ENCODE results near the gene ADAMTS15. TPM values are rescaled to one million over a fixed set of nuclear protein-coding genes. Genes with fewer than 3 reads are reported as not detected.

ADAMTS15 gene
- total and polyA plus RNA-seq, 7 donors = 0.46 to 8.9 (median 2.4) TPM

DNA sequence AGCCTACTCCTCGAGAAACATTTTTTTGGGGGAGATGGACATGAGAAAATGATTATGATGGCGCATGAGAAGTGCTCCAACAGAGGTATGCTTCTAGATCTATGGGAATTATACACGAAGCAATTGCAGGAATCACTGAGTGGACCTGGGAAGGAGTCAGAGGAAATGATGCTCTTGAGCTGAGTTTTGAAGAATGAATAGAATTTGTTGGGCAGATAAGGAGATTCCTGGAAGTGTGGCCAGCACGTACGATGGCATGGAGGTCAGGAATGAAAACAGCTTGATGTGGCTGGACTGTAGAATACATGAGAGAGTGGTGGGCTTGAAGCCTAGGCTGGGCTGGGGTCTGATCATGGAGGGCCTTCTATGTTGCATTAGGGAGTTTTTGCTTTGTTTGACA is 31.7 kb downstream of the ADAMTS15 start:
- Histone ChIP-seq H3K4me1 (peaks cover 0 to 32% (median 25%) of the 10 kb centered on the region in 4 donors), H3K27ac (no peak overlapping the region), H3K27me3 (no peaks in the 10 kb centered on the region), H3K4me3 (no peak overlapping the region), H3K9me3 (no peaks in the 10 kb centered on the region), H3K36me3 (no peaks in the 10 kb centered on the region)
- no peak for DNase-seq
- TF ChIP-seq POLR2A (IDR thresholded peaks at IDR 0.05) (no peak), EP300 (IDR thresholded peaks at IDR 0.05) (no peak), POLR2AphosphoS5 (IDR thresholded peaks at IDR 0.05) (no peak)
- TF ChIP-seq, protein P1, sequence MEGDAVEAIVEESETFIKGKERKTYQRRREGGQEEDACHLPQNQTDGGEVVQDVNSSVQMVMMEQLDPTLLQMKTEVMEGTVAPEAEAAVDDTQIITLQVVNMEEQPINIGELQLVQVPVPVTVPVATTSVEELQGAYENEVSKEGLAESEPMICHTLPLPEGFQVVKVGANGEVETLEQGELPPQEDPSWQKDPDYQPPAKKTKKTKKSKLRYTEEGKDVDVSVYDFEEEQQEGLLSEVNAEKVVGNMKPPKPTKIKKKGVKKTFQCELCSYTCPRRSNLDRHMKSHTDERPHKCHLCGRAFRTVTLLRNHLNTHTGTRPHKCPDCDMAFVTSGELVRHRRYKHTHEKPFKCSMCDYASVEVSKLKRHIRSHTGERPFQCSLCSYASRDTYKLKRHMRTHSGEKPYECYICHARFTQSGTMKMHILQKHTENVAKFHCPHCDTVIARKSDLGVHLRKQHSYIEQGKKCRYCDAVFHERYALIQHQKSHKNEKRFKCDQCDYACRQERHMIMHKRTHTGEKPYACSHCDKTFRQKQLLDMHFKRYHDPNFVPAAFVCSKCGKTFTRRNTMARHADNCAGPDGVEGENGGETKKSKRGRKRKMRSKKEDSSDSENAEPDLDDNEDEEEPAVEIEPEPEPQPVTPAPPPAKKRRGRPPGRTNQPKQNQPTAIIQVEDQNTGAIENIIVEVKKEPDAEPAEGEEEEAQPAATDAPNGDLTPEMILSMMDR (IDR thresholded peaks at IDR 0.05) = no peak
- WGBS, 2 donors = 85 to 92% methylated on average over 5 of the region's 5 CpGs
- intact Hi-C loops (cut with DNase I) = no loop called here

DNA sequence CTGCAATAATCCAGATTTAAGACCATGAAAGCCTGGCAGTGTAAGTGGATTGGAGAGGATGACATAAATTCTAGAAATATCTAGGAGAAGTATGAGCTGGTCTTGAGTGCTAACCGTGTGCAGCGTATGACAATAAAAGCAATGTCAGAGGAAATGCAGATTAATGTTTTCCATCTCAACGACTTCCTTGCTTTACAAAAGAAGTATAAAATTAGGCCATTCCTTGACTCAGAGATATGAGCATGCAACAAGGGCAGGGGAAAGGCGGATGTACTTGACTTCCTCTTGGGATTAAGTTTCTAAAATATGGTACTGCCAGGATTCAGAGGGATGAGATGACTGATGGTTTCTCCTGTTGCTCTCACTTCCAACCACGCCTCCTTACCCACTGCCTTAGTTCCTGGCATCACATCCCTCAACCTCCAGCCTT is 32.3 kb downstream of the ADAMTS15 start:
- Histone ChIP-seq H3K9me3 (no peaks in the 10 kb centered on the region), H3K27me3 (no peaks in the 10 kb centered on the region), H3K4me1 (peaks cover 0 to 32% (median 25%) of the 10 kb centered on the region in 4 donors), H3K4me3 (no peak overlapping the region), H3K27ac (no peak overlapping the region), H3K36me3 (no peaks in the 10 kb centered on the region)
- intact Hi-C loops (cut with DNase I) = no loop called here
- 61 to 72% methylated on average over 5 of the region's 5 CpGs for WGBS, 2 donors
- TF ChIP-seq, protein P1 (IDR thresholded peaks at IDR 0.05) = no peak
- TF ChIP-seq POLR2A (IDR thresholded peaks at IDR 0.05) = no peak
- no peak for TF ChIP-seq EP300 (IDR thresholded peaks at IDR 0.05)
- no peak for TF ChIP-seq POLR2AphosphoS5 (IDR thresholded peaks at IDR 0.05)
- DNase-seq = no peak

DNA sequence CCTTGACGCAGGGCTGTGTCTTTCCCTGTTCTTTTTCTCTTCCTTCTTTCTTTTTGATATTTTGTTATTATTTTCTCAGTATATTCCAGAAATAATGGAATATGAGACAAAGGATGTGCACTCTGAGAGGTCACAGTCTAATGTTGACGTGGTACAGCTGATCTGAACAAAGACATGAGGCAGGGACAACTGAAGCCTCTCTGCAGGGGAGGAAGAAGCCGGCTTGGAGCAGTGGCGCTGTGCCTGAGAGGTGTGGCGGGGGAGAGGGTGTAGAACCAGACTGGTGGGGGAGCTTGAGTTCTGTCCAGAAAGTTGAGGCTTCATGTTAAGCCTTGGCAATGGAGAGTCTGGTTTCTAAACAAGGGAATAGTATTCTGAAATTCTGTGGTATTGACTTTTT is 34.7 kb downstream of the ADAMTS15 start:
- 92 to 94% methylated on average over 5 of the region's 5 CpGs for WGBS, 2 donors
- Histone ChIP-seq H3K27ac (no peak overlapping the region), H3K36me3 (no peaks in the 10 kb centered on the region), H3K9me3 (no peaks in the 10 kb centered on the region), H3K27me3 (no peaks in the 10 kb centered on the region), H3K4me1 (peaks cover 0 to 13% (median 11%) of the 10 kb centered on the region in 4 donors), H3K4me3 (no peak overlapping the region)
- DNase-seq = no peak
- TF ChIP-seq, protein P1 (IDR thresholded peaks at IDR 0.05) = no peak
- TF ChIP-seq EP300 (IDR thresholded peaks at IDR 0.05) (no peak), POLR2AphosphoS5 (IDR thresholded peaks at IDR 0.05) (no peak), POLR2A (IDR thresholded peaks at IDR 0.05) (no peak)
- intact Hi-C loops (cut with DNase I) = no loop called here

DNA sequence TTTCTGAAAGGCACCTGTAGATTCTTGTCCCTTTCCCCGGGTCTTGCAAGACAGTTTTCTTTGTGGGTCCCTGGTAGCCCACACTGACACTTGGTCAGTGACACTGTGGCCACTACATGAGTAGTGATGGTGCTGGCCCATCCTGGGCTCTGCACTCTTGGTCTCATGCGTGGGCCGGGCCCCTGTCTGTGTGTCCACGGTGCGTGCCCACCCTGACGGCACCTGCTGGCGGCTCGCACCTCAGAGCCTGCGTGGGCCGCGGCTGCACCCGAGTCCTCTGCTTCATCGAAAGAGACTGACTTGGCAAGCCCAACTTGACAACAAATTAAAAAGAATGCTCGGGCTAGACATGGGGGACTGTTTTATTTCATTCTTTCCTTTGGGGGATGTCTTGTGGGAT is 37.5 kb downstream of the ADAMTS15 start:
- Histone ChIP-seq H3K27me3 (no peaks in the 10 kb centered on the region), H3K4me3 (no peak overlapping the region), H3K9me3 (no peaks in the 10 kb centered on the region), H3K36me3 (no peaks in the 10 kb centered on the region), H3K4me1 (no peaks in the 10 kb centered on the region), H3K27ac (no peak overlapping the region)
- WGBS, 2 donors = 96% methylated on average over 14 of the region's 14 CpGs
- no peak for DNase-seq
- TF ChIP-seq POLR2AphosphoS5 (IDR thresholded peaks at IDR 0.05) = no peak
- no peak for TF ChIP-seq EP300 (IDR thresholded peaks at IDR 0.05)
- TF ChIP-seq POLR2A (IDR thresholded peaks at IDR 0.05) = no peak
- TF ChIP-seq, protein P1 (IDR thresholded peaks at IDR 0.05) = no peak
- intact Hi-C loops (cut with DNase I) = no loop called here

DNA sequence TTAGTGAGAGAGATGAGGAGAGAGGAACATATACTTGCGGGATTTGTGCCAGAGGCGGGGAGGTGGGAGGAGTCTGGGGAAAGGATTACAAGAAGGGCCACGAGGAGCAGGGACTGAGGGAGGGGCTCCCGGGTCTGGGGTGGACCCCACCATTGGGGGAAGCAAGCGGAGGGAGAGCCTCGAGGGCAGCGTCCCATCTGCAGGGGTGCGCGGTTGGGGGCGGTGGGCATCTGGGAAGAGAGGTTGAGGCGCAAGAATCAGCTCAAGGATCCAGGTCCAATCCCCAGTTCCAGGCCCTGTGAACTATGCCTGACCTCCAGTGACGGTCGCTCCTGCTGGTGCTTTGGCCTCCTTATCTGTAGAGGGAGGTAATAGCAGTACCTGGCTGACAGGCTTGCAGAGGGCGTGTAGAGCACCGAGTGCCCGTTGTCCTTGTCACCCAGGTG is 38.0 kb downstream of the ADAMTS15 start:
- Histone ChIP-seq H3K4me1 (no peaks in the 10 kb centered on the region), H3K4me3 (no peak overlapping the region), H3K27ac (no peak overlapping the region), H3K9me3 (no peaks in the 10 kb centered on the region), H3K27me3 (no peaks in the 10 kb centered on the region), H3K36me3 (no peaks in the 10 kb centered on the region)
- intact Hi-C loops (cut with DNase I) = no loop called here
- TF ChIP-seq EP300 (IDR thresholded peaks at IDR 0.05) (no peak), POLR2AphosphoS5 (IDR thresholded peaks at IDR 0.05) (no peak), POLR2A (IDR thresholded peaks at IDR 0.05) (no peak)
- TF ChIP-seq, protein P1 (IDR thresholded peaks at IDR 0.05) = no peak
- 70 to 85% methylated on average over 16 of the region's 16 CpGs for WGBS, 2 donors
- DNase-seq = no peak

All from sigmoid colon (tissue), 7 donors.